Suppressor macrophage (primary cell): ENCODE measurements around the gene LCAT.
A peak's percentile ranks its signal among the peaks of the same experiment; 100 is the strongest.
"Not testable (repeated sequence)": the region's sequence is repeated elsewhere in the genome, so short reads cannot be mapped to it uniquely, and the experiment has no call there.

ENCODE experiments used
- DNase-seq, 4 experiments: peaks; one replicate each; pipeline ENCODE4 v3.0.0-alpha.2; 2020 to 2022

LCAT gene

DNA sequence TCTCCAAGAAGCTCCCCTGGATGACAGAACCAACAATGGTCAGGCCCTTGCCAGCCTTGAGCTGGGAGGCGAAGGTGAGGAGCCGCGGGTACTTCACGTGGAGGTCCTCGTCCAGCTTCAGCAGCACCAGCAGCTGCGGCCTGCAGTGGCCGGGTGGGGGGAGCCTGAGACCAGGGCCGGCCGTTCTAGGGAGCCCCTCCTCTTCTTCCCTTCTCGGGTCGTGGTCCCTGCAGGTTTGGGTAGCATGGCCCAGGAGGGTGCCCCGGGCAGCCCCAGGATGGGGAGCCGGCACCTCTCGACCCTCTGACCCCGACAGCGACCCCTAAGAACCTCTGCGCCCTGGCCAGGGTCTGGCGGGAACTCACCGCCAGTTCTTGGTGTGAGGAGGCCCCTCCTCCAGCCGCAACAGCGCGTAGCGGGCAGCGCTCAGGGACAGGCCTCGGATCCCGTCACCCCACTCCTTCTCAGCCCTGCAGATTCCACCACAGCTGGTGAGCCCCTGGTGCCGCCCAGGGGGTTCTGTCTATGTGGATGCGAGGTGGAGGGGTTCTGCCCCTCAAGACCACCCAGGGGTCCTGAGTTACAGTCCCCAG lies 3.1 kb upstream of the LCAT start:
- no peak for DNase-seq

DNA sequence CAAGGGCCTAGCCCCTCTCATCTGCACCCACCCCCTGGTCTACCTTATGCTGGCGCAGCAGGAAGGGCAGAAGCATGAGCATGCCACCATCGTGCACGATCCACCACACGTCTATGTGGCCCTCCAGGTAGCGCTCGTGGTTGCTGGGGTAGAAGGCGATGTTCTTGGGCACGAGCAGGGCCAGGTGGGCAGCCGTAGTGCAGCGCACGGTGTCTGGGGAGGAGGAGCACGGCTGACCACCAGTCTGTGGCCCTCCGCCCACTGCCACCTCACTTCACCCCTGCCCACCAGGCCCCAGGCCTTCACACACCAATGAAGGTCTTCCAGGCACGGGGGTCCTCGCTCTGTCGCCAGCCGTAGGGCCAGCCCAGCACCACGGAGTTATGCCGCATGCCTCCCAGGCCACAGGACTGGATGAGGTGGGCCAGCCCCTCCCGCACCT lies 2.2 kb upstream of the LCAT start:
- DNase-seq, result no peak

DNA sequence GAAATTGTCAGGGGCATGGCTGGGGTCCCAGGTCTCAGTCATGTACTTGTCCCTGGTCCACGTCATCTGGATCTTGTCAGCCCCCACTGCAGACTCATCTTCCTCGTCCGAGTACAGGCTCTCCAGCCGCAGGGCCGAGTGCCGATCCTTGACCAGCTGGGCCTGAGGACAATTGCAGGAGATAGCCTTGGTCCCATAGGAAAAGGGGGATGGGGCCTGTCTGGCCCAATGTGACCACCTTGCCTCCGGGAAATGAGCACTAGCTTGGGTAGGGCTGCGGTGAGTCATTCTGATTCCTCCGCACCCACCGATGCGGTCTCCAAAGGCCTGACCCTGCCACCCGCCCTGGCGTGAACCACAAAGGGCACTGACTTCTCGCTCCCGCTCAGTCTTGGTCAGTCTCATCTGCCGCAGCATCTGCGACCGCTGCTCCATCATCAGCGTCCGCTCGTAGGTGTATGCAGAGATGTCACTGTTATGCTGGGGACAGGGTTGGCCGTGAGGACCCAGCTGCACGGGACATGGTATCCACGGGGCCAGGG lies 1.5 kb upstream of the LCAT start:
- DNase-seq, result no peak

DNA sequence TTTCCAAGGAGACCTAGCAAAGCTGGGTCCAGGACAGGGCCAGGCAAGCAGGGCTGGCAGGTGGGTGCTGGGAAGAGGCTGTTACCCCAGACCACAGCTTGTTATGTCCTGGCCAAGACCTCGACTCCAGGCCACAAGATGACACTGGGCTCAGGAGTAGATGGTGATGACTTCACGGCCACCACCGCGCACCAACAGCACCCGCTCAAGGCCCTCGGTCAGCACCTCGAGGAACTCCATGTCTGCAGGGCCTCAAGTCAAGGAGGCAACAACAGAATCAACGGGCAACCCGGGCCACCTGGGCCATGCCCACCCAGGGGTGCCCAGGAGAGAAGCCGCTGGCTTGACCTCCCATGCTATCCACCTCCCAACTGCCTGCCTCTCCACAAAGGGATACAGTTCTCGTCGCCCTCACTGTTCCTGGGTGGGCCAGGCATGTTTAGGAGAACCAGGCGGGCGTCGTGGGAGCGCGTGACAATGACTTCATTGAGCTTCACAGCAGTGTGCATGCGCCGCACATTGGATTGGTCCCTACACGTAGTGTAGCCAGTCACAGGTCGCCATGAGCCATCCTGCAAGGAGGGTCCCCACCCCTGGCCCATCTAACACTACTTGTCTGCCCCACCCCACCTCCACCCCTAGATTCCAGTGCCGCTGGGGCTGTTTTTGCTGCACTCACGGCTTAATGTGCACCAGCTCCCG lies 921 bp upstream of the LCAT start:
- no peak for DNase-seq

DNA sequence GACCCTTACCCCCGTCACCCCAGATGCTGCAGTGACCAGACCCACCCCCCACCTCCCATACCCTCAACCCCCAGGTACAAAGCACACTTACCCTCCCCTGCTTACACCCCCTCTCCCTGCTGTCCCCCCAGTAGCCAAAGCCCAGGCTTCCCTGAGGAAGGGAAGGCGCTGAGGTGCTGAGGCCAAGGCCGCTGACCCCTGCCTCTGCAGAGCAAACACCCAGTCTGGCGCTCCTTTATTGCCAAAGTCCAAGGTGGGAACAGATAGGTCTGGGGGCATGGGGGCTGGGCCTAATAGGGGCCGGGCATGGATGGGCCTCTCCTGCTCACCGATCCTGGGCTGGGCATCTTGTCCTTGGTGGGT lies 683 bp downstream of the LCAT start:
- DNase-seq, result no peak

DNA sequence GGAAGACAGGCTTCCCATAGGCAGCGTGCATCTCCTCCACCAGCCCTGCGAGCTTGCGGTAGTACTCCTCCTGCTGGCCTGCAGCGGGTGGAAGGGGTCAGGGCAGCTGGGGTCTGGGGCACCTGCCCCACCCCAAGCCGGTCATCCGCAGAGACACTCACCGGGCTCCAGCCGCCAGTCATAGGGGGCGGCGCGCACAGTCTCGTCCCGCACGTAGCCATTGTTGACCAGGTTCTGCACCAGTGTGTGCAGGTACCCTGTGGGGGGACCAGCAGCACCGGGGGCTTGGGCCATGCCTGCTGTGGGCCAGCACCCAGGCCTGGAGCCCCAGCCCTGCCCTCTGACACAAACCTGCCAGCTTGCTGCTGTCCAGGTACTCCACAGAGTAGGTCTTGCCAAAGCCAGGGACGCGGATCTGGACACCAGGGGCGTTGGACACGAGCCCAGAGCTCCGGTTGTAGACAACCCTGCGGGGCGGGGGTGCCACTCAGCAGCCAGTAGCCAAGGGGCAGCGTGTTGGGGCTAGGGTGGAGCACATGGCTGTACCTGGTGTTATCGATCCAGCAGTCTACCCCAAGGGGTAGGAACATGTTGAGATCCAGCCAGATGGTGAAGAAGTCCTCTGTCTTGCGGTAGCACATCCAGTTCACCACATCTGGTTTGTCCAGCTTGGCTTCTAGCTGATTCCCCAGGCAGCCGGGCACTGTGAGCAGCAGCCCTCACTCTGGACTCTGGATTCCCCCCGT lies 1.2 kb downstream of the LCAT start:
- no peak for DNase-seq

DNA sequence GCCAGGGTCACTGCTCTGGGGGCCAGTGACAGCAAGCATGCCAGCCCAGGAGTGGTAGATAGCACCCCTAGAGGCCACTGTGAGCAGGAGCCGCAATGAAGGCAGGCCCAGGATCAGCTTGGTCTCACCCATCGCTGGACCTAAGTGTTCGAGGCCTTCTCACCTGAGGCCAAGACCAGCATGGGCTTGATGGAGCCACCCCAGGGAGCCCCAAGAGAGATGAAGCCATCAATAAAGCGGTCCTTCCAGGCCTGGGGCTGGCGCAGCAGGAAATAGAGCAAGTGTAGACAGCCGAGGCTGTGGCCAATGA lies 1.8 kb downstream of the LCAT start:
- peak; percentile 31 to 59 (median 48) for DNase-seq

DNA sequence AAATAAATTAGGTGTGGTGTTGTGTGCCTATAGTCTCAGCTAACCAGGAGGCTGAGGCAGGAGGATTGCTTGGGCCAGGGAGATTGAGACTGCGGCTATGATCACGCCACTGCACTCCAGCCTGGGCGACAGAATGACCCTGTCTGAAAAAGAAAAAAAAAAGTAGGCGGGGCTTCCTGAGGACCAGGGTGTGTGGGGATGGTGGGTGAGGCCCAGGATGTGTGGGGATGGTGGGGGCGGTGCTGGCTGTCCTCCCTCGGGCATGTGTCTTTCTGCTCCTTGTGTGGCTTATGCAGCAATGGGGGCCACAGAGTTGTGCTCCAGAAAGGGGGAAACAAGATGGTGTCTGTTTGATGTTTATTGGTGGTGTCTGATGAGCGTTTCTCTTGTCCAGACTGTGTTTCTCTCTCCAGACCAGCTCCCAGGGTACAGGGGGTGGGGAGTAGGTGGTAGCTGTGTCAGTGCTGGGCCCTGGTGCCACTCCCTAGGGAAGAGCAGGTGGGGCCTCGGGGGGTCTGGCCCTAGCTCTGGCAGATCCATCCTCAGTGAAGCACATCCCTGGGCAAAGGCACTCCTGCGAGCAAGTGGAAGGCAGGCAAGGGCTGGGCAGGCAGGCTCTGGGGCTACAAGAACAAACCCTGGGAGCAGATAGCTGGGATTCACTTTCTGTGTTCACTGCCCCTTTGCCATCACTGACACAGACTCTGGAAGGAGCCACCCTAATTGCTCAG lies 2.3 kb downstream of the LCAT start:
- no peak for DNase-seq

DNA sequence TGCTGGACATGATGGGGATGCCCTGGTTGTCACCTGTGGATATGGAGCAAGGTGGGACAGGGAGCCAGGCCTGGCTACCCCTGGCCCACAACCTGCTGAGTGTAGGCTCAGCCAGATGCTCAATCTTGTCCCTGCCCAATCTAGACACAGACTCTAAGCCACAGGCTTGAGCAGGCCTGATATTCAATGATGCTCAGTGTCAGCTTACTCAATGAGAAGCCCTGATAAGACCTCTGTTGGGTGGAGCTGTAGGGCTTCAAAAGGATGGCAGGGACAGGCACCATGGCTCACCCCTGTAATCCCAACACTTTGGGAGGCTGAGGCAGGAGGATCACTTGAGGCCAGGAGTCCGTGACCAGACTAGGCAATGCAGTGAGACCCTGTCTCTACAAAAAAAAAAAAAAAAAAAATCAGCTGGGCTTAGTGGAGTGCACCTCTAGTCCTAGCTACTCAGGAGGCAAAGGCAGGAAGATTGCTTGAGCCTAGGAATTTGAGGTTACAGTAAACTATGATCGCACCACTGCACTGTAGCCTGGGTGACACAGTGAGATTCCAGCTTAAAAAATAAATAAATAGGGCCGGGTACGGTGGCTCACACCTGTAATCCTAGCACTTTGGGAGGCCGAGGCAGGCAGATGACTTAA lies 3.4 kb downstream of the LCAT start:
- no peak for DNase-seq

DNA sequence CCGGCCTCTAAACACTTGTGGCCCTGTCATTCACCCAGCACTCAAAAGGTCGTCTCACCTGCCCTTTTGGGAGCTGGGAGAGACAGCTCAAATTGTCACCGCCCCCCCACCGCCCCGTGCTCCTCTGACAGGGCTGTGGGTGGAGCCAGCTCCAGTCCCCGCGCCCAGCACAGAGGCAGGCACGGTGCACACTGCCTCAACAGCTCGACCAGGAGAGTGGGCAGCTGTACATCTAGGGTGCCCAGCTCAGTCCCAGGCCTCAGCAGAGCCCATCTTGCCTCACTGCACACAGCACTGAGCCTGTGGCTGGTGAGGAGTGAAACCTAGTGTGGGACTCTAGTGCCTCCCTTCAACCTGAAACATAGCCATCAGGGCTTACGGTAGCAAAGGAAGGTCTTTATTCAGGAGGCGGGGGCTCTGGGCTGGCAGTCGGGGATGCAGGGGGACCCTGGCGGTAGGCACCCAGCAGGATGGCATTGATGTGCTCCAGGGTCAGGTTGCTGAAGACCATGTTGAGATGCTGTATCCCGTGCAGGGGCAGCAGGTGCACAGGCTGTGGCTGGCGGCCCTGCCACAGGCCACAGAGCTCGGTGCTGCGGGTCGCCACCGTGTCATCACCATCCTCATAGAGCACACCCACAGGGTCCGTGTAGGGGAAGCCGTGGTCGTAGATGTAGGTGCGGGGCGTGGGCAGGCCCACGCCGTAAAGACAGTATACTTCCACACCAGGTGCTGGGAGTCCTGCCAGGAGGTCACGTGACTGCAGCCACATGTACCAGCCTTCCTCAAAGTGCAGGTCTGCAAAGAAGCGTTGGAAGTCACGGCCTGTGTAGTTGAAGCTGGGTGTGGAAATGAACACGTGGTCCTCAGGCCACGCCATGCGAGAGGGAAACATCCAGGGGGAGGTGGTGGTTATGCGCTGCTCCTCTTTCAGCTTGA lies 4.1 kb downstream of the LCAT start:
- DNase-seq, result peak in 3 of 4 experiments; percentile 28 to 50 (median 39)

DNA sequence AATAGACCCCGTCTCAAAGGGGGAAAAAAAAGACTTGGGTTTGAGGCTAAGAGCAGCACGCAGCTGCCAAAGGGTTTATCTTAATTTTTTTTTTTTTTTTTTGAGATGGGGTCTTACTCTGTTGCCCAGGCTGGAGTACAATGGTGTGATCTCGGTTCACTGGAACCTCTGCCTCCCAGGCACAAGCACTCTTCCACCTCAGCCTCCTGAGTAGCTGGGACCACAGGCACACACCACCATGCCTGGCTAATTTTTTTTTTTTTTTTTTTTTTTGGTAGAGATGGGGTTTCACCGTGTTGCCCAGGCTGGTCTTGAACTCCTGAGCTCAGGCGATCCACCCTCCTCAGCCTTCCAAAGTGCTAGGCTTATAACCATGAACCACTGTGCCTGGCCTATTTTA lies 6.2 kb downstream of the LCAT start:
- DNase-seq, result not testable (repeated sequence)

DNA sequence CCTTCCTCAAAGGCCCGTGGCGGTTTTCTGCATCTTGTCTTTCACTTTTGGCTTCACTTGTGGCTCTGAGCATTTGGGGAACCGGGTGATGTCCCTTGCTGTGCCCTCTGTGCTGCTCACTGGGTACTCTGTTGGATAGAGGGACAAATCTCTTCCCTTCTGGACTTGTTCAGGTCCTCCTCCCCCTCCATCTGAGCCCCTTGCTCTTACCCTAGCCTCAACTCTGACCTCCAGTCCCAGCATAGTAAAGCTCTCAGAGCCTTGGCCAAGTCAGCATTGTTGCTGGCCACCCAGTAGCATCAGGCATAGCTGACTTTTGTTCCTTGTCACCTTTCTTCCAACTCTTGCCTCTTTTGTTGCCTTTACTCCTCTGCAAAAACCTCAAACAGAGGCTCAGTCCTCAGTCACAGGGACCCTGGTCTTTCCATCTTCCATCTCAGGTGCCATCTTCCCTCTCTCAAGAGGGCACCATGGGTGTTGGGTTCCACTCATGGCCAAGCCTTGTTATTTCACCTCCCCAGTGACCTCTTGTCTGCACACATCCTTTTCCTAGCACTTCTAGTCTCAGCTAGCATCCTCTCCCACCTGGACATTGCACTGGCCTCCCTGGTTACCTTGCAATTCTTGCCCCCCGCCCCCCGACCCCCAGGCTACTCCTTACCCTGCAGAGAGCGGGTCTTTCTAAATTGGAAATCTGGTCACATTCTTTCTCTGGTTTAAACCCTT lies 6.9 kb downstream of the LCAT start:
- peak; percentile 90 to 95 (median 92) for DNase-seq

DNA sequence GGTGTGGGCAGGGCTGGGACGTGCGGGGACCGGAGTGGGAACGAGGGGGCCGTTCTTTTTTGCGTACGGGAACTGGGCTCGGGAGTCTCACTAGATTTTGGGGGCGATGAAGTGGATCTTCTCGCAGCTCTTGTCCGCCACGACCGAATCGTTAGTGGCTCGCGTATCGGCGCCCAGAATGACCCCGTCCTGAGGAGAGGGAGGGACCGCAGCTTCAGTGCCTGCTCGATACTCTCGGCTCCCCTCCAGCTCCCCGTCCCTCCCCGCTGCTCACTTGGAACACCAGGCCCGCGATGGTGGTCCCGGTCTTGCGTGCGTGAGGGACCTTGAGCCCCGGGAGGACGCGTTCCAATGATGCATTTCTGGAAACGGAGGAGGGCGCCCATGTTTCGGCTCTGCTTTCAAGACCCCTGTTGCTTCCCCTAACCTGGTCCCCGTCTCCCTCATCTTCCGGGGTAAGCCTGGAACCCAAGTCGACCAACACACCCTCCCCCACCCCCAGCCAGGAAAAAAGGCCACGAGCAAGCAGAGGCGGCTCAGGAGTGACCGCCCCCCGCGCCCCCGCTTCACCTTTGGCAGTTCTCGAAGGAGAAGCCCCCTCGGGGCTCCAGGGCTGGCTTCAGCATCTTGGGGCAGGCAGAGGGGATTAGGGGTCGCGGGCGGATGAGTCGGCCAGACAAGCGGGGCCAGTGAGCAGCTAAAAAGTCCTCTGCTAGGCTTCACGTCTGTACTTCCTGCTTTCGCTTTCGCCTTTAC lies 7.6 kb downstream of the LCAT start, which contains the start of gene PSMB10:
Gene PSMB10, minus strand, starts transcription at position 727 of the 756 bp plus-strand sequence. Its CDS starts 101 bp downstream, at position 626.
- peak in 3 of 4 experiments; percentile 25 to 52 (median 45) for DNase-seq

DNA sequence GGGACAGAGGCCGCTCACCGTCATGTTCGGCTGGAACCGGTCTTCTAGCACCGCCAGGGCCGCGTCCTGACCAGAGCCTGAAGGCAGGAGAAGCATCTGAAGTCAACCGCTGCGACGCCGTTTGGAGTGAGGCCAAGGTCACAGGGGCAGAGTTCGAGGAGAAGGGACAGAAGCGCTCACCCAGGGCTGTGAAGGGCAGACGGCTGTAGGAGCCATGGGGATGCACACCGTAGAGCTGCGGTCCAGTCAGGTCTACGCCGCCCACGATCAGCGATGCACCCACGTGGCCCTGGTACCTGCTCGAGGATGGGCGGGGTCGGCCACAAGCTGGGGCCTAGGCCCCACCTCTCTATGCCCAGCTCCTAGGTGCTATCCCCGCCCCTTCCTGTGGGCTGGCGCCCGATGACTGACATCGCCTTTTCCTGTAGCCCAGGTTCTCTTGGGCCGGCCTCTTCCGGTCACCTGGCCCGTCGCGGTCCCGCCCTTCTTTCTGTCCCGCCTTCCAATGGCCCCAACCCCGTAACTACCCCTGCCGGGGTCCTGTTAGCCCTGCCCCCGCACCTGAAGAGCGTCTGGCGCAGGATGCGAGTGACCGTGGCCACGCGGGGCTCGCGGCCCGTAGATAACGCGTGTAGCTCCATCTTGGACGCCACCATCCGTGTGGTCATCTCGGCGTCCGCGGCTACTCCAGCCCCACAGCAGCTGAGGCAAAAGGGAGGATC lies 8.4 kb downstream of the LCAT start:
- DNase-seq, result peak; percentile 89 to 94 (median 92)

DNA sequence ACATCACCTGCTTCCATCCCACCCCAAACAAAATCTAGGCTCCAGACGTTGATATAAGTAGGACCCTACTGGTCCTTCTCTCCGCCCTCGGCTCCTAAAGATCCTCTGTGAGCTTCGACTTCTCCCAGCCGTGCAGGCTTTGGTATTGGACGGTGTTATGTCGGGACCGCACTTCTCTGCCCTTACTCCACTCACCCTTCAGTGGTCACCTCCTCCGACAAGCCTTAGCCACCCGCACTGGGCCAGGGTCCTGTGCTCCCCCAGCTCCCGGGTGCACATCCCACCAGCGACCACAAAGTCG lies 8.9 kb downstream of the LCAT start:
- DNase-seq, result no peak

DNA sequence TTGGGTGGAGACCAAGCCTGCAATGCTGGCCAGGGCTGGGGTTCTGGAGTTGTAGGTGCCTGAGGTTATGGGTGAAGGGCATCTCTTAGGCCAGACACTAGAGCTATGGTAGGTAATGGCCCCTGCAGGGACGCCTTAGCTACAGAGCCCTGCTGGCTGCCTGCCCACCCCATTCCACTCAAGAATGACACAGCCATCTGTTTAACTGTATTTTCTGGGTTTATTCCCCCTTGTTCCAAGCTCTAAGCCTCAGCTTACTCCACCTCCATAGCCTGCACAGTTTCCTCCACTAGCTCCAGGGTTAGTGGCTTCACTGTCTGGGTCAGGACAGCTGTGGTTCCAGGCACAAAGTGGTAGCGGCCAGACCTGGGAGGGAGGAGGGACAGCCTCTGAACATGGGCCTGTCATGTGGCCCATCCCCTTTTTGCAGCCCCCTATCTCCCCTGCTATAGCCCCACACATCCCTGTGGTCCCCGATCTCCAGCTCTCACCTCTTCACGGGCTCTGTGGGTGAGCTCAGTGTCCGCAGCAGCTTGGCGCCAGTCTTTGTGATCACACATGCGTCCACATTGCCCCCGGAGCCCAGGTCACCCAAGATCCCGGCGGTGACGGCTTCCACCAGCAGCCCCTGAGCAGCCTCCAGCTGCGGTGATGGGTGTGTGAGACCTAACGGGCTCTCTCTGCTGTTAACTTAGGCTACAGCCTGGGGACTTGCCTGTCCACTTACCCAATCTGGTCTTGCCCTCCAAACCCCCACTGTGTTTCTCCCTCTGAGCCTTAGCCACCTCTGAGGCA lies 9.4 kb downstream of the LCAT start:
- DNase-seq, result no peak

DNA sequence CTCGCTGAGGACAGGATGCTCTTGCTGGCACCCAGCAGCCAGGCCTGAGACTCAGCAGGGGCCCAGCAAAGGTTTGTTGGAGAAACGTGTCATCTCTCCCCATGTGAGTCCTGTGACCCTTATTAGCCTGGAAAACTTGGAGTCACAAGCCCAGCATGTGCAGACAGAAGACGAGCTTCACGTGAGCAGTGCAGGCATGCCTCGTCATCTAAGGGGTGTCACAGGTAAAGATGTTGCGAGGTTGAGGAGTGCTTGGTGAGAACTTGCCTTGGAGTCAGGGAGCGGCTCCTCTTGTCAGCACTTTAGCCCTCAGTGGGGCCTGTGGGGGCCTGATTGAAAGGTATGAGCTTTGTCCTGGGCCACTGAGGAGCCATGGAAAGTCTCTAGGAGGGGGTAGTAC lies 10.1 kb downstream of the LCAT start:
- no peak for DNase-seq

DNA sequence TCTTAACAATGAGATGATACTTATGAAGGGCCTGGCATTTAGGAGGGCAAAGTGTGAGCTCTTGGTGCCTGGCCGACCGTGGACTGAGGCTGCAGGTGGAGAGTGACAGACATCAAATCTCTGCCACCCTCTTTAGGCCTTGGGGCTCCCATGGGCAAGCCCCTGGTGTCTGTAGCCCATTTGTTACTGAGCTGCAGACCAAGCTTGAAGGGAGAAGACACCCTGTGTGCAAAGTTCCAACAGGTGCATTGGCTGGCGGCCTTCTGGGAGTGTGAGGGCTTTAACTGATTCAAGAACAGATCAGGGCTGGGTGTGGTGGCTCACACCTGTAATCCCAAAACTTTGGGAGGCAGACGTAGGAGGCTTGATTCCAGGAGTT lies 11.5 kb downstream of the LCAT start:
- DNase-seq, result no peak
